Measurements from ENCODE around the gene HPSE2. TPM values are rescaled to one million over a fixed set of nuclear protein-coding genes. Genes with fewer than 3 reads are reported as not detected.

HPSE2 gene
- total RNA-seq, 1 donor from 2014 or later: 0.25 TPM

Small RNA genes within 50 kb of the gene (small RNA-seq; reads per million reads assigned to genes)
- gene MIR4685 (ENCODE audit: low replicate concordance): not detected
- not detected for gene MIR6507 (ENCODE audit: low replicate concordance)

Other genes starting within 250 kb of the HPSE2 start
- 3.4 TPM for gene CNNM1, start 93.5 kb upstream of the HPSE2 start, total RNA-seq
- 14.5 TPM for gene GOT1, start 194.8 kb upstream of the HPSE2 start, total RNA-seq

All from temporal lobe (tissue), 2 donors.